SIG-M5 treated with dmso at 0.1 percent for 504 hours (cell line): Measurements from ENCODE around the gene SRP54.
"Not testable (repeated sequence)": the region's sequence is repeated elsewhere in the genome, so short reads cannot be mapped to it uniquely, and the experiment has no call there.

ENCODE experiments used
- DNase-seq: peaks from one replicate; lab custom pipeline; 2025; ENCODE audit not compliant: unreplicated experiment; lab: John Stamatoyannopoulos, UW

SRP54 gene

GRCh38 chr14:35046048-35046750 lies 63.4 kb downstream of the SRP54 start, which contains the start of gene FAM177A1:
Gene FAM177A1, plus strand, starts transcription at chr14:35046272. Its CDS starts 192 bp downstream, at chr14:35046464.
- DNase-seq: peak; percentile 96

GRCh38 chr14:35046751-35047536 lies 64.2 kb downstream of the SRP54 start:
- DNase-seq: peak; percentile 44

GRCh38 chr14:35047976-35048513 lies 65.3 kb downstream of the SRP54 start:
- no peak for DNase-seq

- no peak for DNase-seq
These were observed 67.9 kb downstream of the SRP54 start for GRCh38 chr14:35050652-35051051.

GRCh38 chr14:35051796-35052195 lies 69.0 kb downstream of the SRP54 start:
- no peak for DNase-seq

GRCh38 chr14:35052637-35053036 lies 69.8 kb downstream of the SRP54 start:
- no peak for DNase-seq

- DNase-seq: not testable (repeated sequence)
These were observed 78.5 kb downstream of the SRP54 start for GRCh38 chr14:35061113-35061791.

- not testable (repeated sequence) for DNase-seq
These were observed 82.9 kb downstream of the SRP54 start for GRCh38 chr14:35065731-35066130.

- no peak for DNase-seq
These were observed 85.6 kb downstream of the SRP54 start for GRCh38 chr14:35068238-35069012.

GRCh38 chr14:35072226-35072625 lies 89.4 kb downstream of the SRP54 start:
- no peak for DNase-seq

GRCh38 chr14:35073486-35073885 lies 90.7 kb downstream of the SRP54 start:
- DNase-seq: no peak

- no peak for DNase-seq
These were observed 95.3 kb downstream of the SRP54 start for GRCh38 chr14:35078082-35078481.
